Endodermal cell (in vitro differentiated cells): Measurements from ENCODE around the gene ANKRD29. TPM values are rescaled to one million over a fixed set of nuclear protein-coding genes. Genes with fewer than 3 reads are reported as not detected.
A peak's percentile ranks its signal among the peaks of the same experiment; 100 is the strongest.

Experiments
- DNase-seq: peaks from one replicate; pipeline ENCODE4 v3.0.0-alpha.2; 2017
- H3K27ac ChIP-seq: 2 replicates; pipeline ENCODE4 v1.5.1; 2013; ENCODE audit warnings: mild to moderate bottlenecking, low read depth, low read length, moderate library complexity
- H3K27me3 ChIP-seq: 2 replicates; pipeline ENCODE4 v1.6.1; 2013; ENCODE audit warnings: mild to moderate bottlenecking, low read length, moderate library complexity; ENCODE audit not compliant: insufficient read depth, control insufficient read depth, poor library complexity, severe bottlenecking
- H3K36me3 ChIP-seq: 2 replicates; pipeline ENCODE4 v1.7.0; 2013; ENCODE audit warnings: mild to moderate bottlenecking, low read length, moderate library complexity; ENCODE audit not compliant: control insufficient read depth, insufficient read depth
- H3K4me1 ChIP-seq: one replicate; pipeline ENCODE4 v1.7.0; 2013; ENCODE audit warnings: low read length; ENCODE audit not compliant: control insufficient read depth, insufficient read depth
- H3K4me3 ChIP-seq: 2 replicates; pipeline ENCODE4 v1.5.1; 2013; ENCODE audit warnings: mild to moderate bottlenecking, low read length, moderate library complexity
- H3K9ac ChIP-seq: 2 replicates; pipeline ENCODE4 v1.6.1; 2013; ENCODE audit warnings: mild to moderate bottlenecking, low read length, moderate library complexity; ENCODE audit not compliant: poor library complexity, severe bottlenecking; ENCODE audit errors: extremely low read depth
- H3K9me3 ChIP-seq: 2 replicates; pipeline ENCODE4 v1.6.1; 2013; ENCODE audit warnings: mild to moderate bottlenecking, low read length, moderate library complexity; ENCODE audit not compliant: control insufficient read depth
- H3K27ac Mint-ChIP-seq: 2 replicates; pipeline ENCODE4 v1.8.0; 2020; ENCODE audit warnings: mixed read lengths
- H3K27me3 Mint-ChIP-seq: 2 replicates; pipeline ENCODE4 v1.8.0; 2021; ENCODE audit warnings: mild to moderate bottlenecking, mixed read lengths; ENCODE audit not compliant: insufficient read depth
- H3K36me3 Mint-ChIP-seq: 2 replicates; pipeline ENCODE4 v1.8.0; 2020; ENCODE audit warnings: low read depth, mixed read lengths
- H3K4me1 Mint-ChIP-seq: 2 replicates; pipeline ENCODE4 v1.8.0; 2020; ENCODE audit warnings: mixed read lengths
- H3K4me3 Mint-ChIP-seq: 2 replicates; pipeline ENCODE4 v1.8.0; 2020; ENCODE audit warnings: mild to moderate bottlenecking, moderate library complexity, mixed read lengths
- H3K9me3 Mint-ChIP-seq: 2 replicates; pipeline ENCODE4 v1.8.0; 2020; ENCODE audit warnings: mild to moderate bottlenecking, mixed read lengths
- WGBS, 2 experiments: methylation state at CpG; one replicate each; pipeline versions ENCODE4 v1.1.5 to v1.1.7; 2013; ENCODE audit warnings: missing lambda C conversion rate in 2 of 2, mixed read lengths in 1 of 2; ENCODE audit not compliant: insufficient coverage in 1 of 2, insufficient read length in 1 of 2; 5-methylcytosine and 5-hydroxymethylcytosine counted together
- total RNA-seq, 2 donors: library from RNA; stranded (reverse); fragmentation: NEBNext Ultra II Directional in 1 of 2; extraction: Animal tissue kit (Norgen Biotek cat#: 25700) in 1 of 2; gene quantifications; 2 replicates in 1 of 2; 3 replicates in 1 of 2; pipeline ENCODE4 v1.2.1, GENCODE V29; 2021
- TF ChIP-seq, protein P1 (sequence below): fragments of 200-600 bp; sonication (generic); conservative IDR thresholded peaks from 2 replicates; pipeline ENCODE4 v1.5.0; 2021; ENCODE audit warnings: antibody characterized with exemption, mild to moderate bottlenecking

The ANKRD29 gene
- total RNA-seq, 2 donors from 2014 or later, result 0.44 to 0.73 TPM

DNA sequence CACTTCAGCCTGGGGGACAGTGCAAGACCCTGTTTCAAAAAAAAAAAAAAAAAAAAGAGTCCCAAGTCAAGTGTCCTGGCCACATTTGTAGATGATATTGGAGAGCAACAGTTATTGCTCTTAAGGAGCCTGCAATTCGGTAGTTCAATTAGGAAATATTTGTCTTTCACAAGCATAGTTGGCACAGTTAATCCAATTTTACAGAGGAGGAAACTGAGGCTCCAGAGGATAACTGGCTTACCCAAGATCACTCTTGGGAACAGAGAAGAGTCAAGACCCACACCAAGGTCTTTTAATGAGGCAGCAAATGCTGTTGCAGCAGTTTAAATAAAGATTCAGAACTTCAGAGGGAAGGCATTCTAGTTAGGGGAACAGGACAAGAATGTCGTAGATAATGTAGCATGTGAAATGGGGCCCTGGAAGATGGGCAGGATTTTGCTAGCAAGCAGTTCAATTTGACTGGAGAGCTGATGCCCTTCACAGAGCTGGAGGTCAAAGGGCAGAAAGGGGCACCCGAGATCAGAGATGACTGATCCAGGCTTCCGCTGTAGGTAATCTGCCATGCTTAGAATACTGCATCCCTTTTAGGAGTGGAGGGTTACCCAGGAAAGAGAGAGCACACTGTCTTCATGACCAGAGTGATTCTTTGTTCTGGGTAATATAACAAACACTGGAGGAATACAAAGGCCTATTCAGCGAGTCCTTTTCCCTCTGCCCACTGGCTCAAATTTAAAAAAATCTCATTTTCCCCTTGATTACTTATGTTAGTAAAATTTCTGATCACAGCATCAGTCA, 79.4 kb downstream of the ANKRD29 start:
- no peak for DNase-seq
- WGBS, 2 experiments, result 87 to 92% methylated on average over 4 to 5 of the region's 5 CpGs
- no peak overlapping the region for H3K4me3 Mint-ChIP-seq
- TF ChIP-seq, protein P1, sequence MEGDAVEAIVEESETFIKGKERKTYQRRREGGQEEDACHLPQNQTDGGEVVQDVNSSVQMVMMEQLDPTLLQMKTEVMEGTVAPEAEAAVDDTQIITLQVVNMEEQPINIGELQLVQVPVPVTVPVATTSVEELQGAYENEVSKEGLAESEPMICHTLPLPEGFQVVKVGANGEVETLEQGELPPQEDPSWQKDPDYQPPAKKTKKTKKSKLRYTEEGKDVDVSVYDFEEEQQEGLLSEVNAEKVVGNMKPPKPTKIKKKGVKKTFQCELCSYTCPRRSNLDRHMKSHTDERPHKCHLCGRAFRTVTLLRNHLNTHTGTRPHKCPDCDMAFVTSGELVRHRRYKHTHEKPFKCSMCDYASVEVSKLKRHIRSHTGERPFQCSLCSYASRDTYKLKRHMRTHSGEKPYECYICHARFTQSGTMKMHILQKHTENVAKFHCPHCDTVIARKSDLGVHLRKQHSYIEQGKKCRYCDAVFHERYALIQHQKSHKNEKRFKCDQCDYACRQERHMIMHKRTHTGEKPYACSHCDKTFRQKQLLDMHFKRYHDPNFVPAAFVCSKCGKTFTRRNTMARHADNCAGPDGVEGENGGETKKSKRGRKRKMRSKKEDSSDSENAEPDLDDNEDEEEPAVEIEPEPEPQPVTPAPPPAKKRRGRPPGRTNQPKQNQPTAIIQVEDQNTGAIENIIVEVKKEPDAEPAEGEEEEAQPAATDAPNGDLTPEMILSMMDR, result no peak
- no peaks in the 10 kb centered on the region for H3K4me1 ChIP-seq
- peaks cover 22% of the 10 kb centered on the region for H3K4me1 Mint-ChIP-seq
- no peak overlapping the region for H3K27ac Mint-ChIP-seq
- peaks cover 2% of the 10 kb centered on the region for H3K9me3 Mint-ChIP-seq
- no peak overlapping the region for H3K9ac ChIP-seq
- H3K36me3 ChIP-seq, result peaks cover 7% of the 10 kb centered on the region
- no peaks in the 10 kb centered on the region for H3K9me3 ChIP-seq
- no peaks in the 10 kb centered on the region for H3K27me3 ChIP-seq
- H3K4me3 ChIP-seq, result no peak overlapping the region
- peaks cover 10% of the 10 kb centered on the region for H3K27me3 Mint-ChIP-seq
- H3K36me3 Mint-ChIP-seq, result peaks cover 6% of the 10 kb centered on the region
- H3K27ac ChIP-seq, result peak overlapping the region; percentile 2

GRCh38 chr18:23580677-23581367, 81.9 kb downstream of the ANKRD29 start:
- H3K27me3 ChIP-seq, result no peaks in the 10 kb centered on the region
- peaks cover 11% of the 10 kb centered on the region for H3K36me3 ChIP-seq
- H3K4me3 Mint-ChIP-seq, result no peak overlapping the region
- no peaks in the 10 kb centered on the region for H3K4me1 ChIP-seq
- H3K27ac Mint-ChIP-seq, result no peak overlapping the region
- no peak for DNase-seq
- H3K27ac ChIP-seq, result no peak overlapping the region
- TF ChIP-seq, protein P1, result no peak
- H3K9me3 Mint-ChIP-seq, result peaks cover 2% of the 10 kb centered on the region
- no peaks in the 10 kb centered on the region for H3K9me3 ChIP-seq
- H3K36me3 Mint-ChIP-seq, result peaks cover 18% of the 10 kb centered on the region
- no peaks in the 10 kb centered on the region for H3K27me3 Mint-ChIP-seq
- no peak overlapping the region for H3K4me3 ChIP-seq
- peaks cover 16% of the 10 kb centered on the region for H3K4me1 Mint-ChIP-seq
- 92 to 98% methylated on average over 4 to 6 of the region's 6 CpGs for WGBS, 2 experiments
- no peak overlapping the region for H3K9ac ChIP-seq

- Mint-ChIP-seq H3K36me3 (peaks cover 24% of the 10 kb centered on the region), H3K27me3 (no peaks in the 10 kb centered on the region), H3K9me3 (peaks cover 2% of the 10 kb centered on the region), H3K4me3 (no peak overlapping the region), H3K4me1 (peaks cover 17% of the 10 kb centered on the region), H3K27ac (no peak overlapping the region)
- H3K4me1 ChIP-seq, result no peaks in the 10 kb centered on the region
- H3K36me3 ChIP-seq, result peaks cover 19% of the 10 kb centered on the region
- no peaks in the 10 kb centered on the region for H3K9me3 ChIP-seq
- DNase-seq, result no peak
- TF ChIP-seq, protein P1, result no peak
- H3K27ac ChIP-seq, result peak overlapping the region; percentile 19
- H3K4me3 ChIP-seq, result no peak overlapping the region
- H3K27me3 ChIP-seq, result no peaks in the 10 kb centered on the region
- 94 to 95% methylated on average over 7 to 8 of the region's 8 CpGs for WGBS, 2 experiments
- no peak overlapping the region for H3K9ac ChIP-seq
Observed at GRCh38 chr18:23578891-23579653, 83.6 kb downstream of the ANKRD29 start.
